ENCODE measurements around the gene C16orf74.

GRCh38 chr16:85782451-85782850, 31.6 kb upstream of the C16orf74 start:
- TF ChIP-seq EZH2 (IDR thresholded peaks at IDR 0.05; ENCODE audit: insufficient read depth, poor library complexity, severe bottlenecking): no peak
- TF ChIP-seq EZH2phosphoT487 (IDR thresholded peaks at IDR 0.05; ENCODE audit: insufficient read depth, low read depth): no peak

Data from GM23248 (cell line).